WTC11 (cell line): ENCODE data around the gene USP15. TPM values are rescaled to one million over a fixed set of nuclear protein-coding genes. Genes with fewer than 3 reads are reported as not detected.

Source experiments
- ATAC-seq: fragments of 200-7000 bp; cut with Tn5 transposase; 2 replicates; pipeline ENCODE4 v1.10.0; 2021; ENCODE audit warnings: mild to moderate bottlenecking, moderate library complexity
- CTCF ChIA-PET: fragments of 300-600 bp; sonication (Branson Sonifier 250); formaldehyde crosslinking; loops from one replicate; lab custom pipeline; 2021; ENCODE audit warnings: antibody characterized with exemption; lab: Charles Lee
- POLR2A ChIA-PET: fragments of 350-600 bp; sonication (Branson Sonifier 250); formaldehyde crosslinking; loops from one replicate; lab custom pipeline; 2021; ENCODE audit warnings: antibody characterized with exemption; lab: Charles Lee
- DNase-seq: peaks from one replicate; pipeline ENCODE4 v3.0.0; 2021; ENCODE audit warnings: low spot score
- H3K27ac Mint-ChIP-seq: 2 replicates; pipeline ENCODE4 v1.8.0; 2021; ENCODE audit warnings: mixed read lengths
- H3K27me3 Mint-ChIP-seq: 2 replicates; pipeline ENCODE4 v1.8.0; 2021; ENCODE audit warnings: low read depth, mild to moderate bottlenecking, moderate library complexity, mixed read lengths
- H3K36me3 Mint-ChIP-seq: 2 replicates; pipeline ENCODE4 v1.8.0; 2021; ENCODE audit warnings: mixed read lengths
- H3K4me1 Mint-ChIP-seq: 2 replicates; pipeline ENCODE4 v1.8.0; 2022; ENCODE audit warnings: mixed read lengths
- H3K4me3 Mint-ChIP-seq: 2 replicates; pipeline ENCODE4 v1.8.0; 2021; ENCODE audit warnings: mild to moderate bottlenecking, moderate library complexity, mixed read lengths
- H3K9me3 Mint-ChIP-seq: 2 replicates; pipeline ENCODE4 v1.8.0; 2021; ENCODE audit warnings: mixed read lengths
- AFF4 ChIP-seq: sonication (generic); formaldehyde crosslinking; IDR thresholded peaks from 2 replicates; pipeline ENCODE4 v1.8.1; 2023; ENCODE audit warnings: mild to moderate bottlenecking, missing genetic modification reagents, borderline replicate concordance
- ATF2 ChIP-seq: sonication (generic); formaldehyde crosslinking; IDR thresholded peaks from 2 replicates; pipeline ENCODE4 v1.8.1; 2022; ENCODE audit warnings: low read depth, missing genetic modification reagents, borderline replicate concordance
- CTCF ChIP-seq: fragments of 200-600 bp; IDR thresholded peaks from 2 replicates; pipeline ENCODE4 v1.8.0; 2022; ENCODE audit warnings: antibody characterized with exemption
- ELF4 ChIP-seq: sonication (generic); formaldehyde crosslinking; IDR thresholded peaks from 2 replicates; pipeline ENCODE4 v1.8.1; 2022; ENCODE audit warnings: low read depth, mild to moderate bottlenecking, moderate library complexity, missing genetic modification reagents
- FOXJ3 ChIP-seq: sonication (generic); formaldehyde crosslinking; IDR thresholded peaks from 2 replicates; pipeline ENCODE4 v1.9.0; 2021; ENCODE audit warnings: missing genetic modification reagents, mild to moderate bottlenecking, borderline replicate concordance
- FOXK1 ChIP-seq: sonication (generic); formaldehyde crosslinking; IDR thresholded peaks from 2 replicates; pipeline ENCODE4 v1.8.0; 2022; ENCODE audit warnings: mild to moderate bottlenecking, moderate library complexity, missing genetic modification reagents
- GRHL2 ChIP-seq: fragments of 250-450 bp; sonication (Bioruptor Pico); IDR thresholded peaks from 2 replicates; pipeline ENCODE4 v1.8.0; 2022; ENCODE audit warnings: mild to moderate bottlenecking, moderate library complexity; ENCODE audit not compliant: insufficient replicate concordance, severe bottlenecking
- HMGA2 ChIP-seq: fragments of 250-450 bp; sonication (Bioruptor Pico); IDR thresholded peaks from 2 replicates; pipeline ENCODE4 v1.4.0; 2021; ENCODE audit warnings: mild to moderate bottlenecking, moderate library complexity
- HMGXB4 ChIP-seq: sonication (generic); formaldehyde crosslinking; IDR thresholded peaks from 2 replicates; pipeline ENCODE4 v1.8.1; 2023; ENCODE audit warnings: mild to moderate bottlenecking, moderate library complexity, missing genetic modification reagents
- IRF1 ChIP-seq: sonication (generic); formaldehyde crosslinking; IDR thresholded peaks from 2 replicates; pipeline ENCODE4 v1.8.0; 2023; ENCODE audit warnings: missing genetic modification reagents
- NFE2L1 ChIP-seq: sonication (generic); formaldehyde crosslinking; IDR thresholded peaks from 2 replicates; pipeline ENCODE4 v1.8.1; 2023; ENCODE audit warnings: missing genetic modification reagents
- NR1H2 ChIP-seq: sonication (generic); formaldehyde crosslinking; IDR thresholded peaks from 2 replicates; pipeline ENCODE4 v1.9.0; 2021; ENCODE audit warnings: mild to moderate bottlenecking, moderate library complexity, missing genetic modification reagents
- ZMAT4 ChIP-seq: fragments of 250-450 bp; sonication (Bioruptor Pico); IDR thresholded peaks from 2 replicates; pipeline ENCODE4 v1.9.0; 2021; ENCODE audit warnings: mild to moderate bottlenecking
- ZNF121 ChIP-seq: sonication (generic); formaldehyde crosslinking; IDR thresholded peaks from 2 replicates; pipeline ENCODE4 v1.8.0; 2023; ENCODE audit warnings: missing genetic modification reagents
- ZNF281 ChIP-seq: sonication (generic); formaldehyde crosslinking; IDR thresholded peaks from 2 replicates; pipeline ENCODE4 v1.8.0; 2023; ENCODE audit warnings: mild to moderate bottlenecking, missing genetic modification reagents
- ZNF416 ChIP-seq: fragments of 250-450 bp; sonication (Bioruptor Pico); IDR thresholded peaks from 2 replicates; pipeline ENCODE4 v1.9.0; 2021; ENCODE audit warnings: mild to moderate bottlenecking, inconsistent platforms
- ZNF532 ChIP-seq: fragments of 250-450 bp; sonication (Bioruptor Pico); IDR thresholded peaks from 2 replicates; pipeline ENCODE4 v1.9.0; 2021; ENCODE audit warnings: mild to moderate bottlenecking, borderline replicate concordance
- total RNA-seq: library from RNA; stranded (reverse); gene quantifications from 3 replicates; pipeline ENCODE4 v1.2.3, GENCODE V29; 2021

Gene USP15
- total RNA-seq, 1 experiment from 2014 or later: 37.2 TPM

- ChIA-PET POLR2A (no interaction called here), CTCF (no interaction called here)
- no peak for DNase-seq
- TF ChIP-seq ZNF416 (no peak), GRHL2 (CRISPR knock-in tag) (no peak), IRF1 (CRISPR knock-in tag) (no peak), ZMAT4 (CRISPR knock-in tag) (no peak), FOXK1 (CRISPR knock-in tag) (no peak), FOXJ3 (no peak), HMGXB4 (no peak), ZNF532 (no peak), CTCF (no peak), NFE2L1 (no peak), AFF4 (CRISPR knock-in tag) (no peak), ZNF281 (CRISPR knock-in tag) (no peak), NR1H2 (CRISPR knock-in tag) (no peak), HMGA2 (CRISPR knock-in tag) (no peak), ATF2 (no peak), ELF4 (CRISPR knock-in tag) (no peak), ZNF121 (CRISPR knock-in tag) (no peak)
- H3K4me3 Mint-ChIP-seq: no peak overlapping the region
- no peak for ATAC-seq
- no peaks in the 10 kb centered on the region for H3K9me3 Mint-ChIP-seq
- no peaks in the 10 kb centered on the region for H3K36me3 Mint-ChIP-seq
- H3K27ac Mint-ChIP-seq: no peak overlapping the region
- H3K27me3 Mint-ChIP-seq: no peaks in the 10 kb centered on the region
- H3K4me1 Mint-ChIP-seq: no peaks in the 10 kb centered on the region
These were observed 122.3 kb downstream of the USP15 start for GRCh38 chr12:62382526-62382925.
